ENCODE data around the gene SLC16A12.

SLC16A12 gene

GRCh38 chr10:89421018-89421476 lies 114.3 kb downstream of the SLC16A12 start:
- H3K4me1 ChIP-seq (ENCODE audit: control extremely low read depth in 1 of 4, control insufficient read depth in 4 of 4, insufficient read depth in 4 of 4, low read length in 3 of 4), result peaks cover 0 to 14% (median 0%) of the 10 kb centered on the region in 4 experiments
- no peak overlapping the region for H3K4me3 ChIP-seq (ENCODE audit: control insufficient read depth in 1 of 7, extremely low read depth in 1 of 7, insufficient read depth in 4 of 7, low read depth in 2 of 7, low read length in 6 of 7)
- H3K27ac ChIP-seq (ENCODE audit: insufficient read depth in 1 of 2, low read depth in 1 of 2, low read length in 2 of 2, poor library complexity in 1 of 2, severe bottlenecking in 2 of 2), result no peak overlapping the region
- peaks cover 0 to 27% (median 5%) of the 10 kb centered on the region in 4 experiments for H3K36me3 ChIP-seq (ENCODE audit: control insufficient read depth in 4 of 4, insufficient read depth in 4 of 4, low read length in 3 of 4)
- CTCF ChIA-PET, result interaction anchor here (0.9 kb wide), 1 partner anchor 126 kb away, joined by 4 read pairs; no protein-coding TSS in a partner anchor
- POLR2A ChIA-PET, result no interaction called here
- no peaks in the 10 kb centered on the region for H3K9me3 ChIP-seq (ENCODE audit: control extremely low read depth in 1 of 5, control insufficient read depth in 4 of 5, insufficient read depth in 2 of 5, low read depth in 1 of 5, low read length in 4 of 5)
- WGBS (ENCODE audit: insufficient coverage), result 100% methylated on average over 2 of the region's 2 CpGs
- no peaks in the 10 kb centered on the region for H3K27me3 ChIP-seq (replicated peaks in 2 of 5; ENCODE audit: control insufficient read depth in 4 of 5, insufficient read depth in 5 of 5, low read length in 4 of 5)
- no peak for DNase-seq

- WGBS (ENCODE audit: insufficient coverage), result 20% methylated on average over 1 of the region's 3 CpGs
- H3K27me3 ChIP-seq (replicated peaks in 2 of 5; ENCODE audit: control insufficient read depth in 4 of 5, insufficient read depth in 5 of 5, low read length in 4 of 5), result no peaks in the 10 kb centered on the region
- H3K36me3 ChIP-seq (ENCODE audit: control insufficient read depth in 4 of 4, insufficient read depth in 4 of 4, low read length in 3 of 4), result peaks cover 0 to 27% (median 5%) of the 10 kb centered on the region in 4 experiments
- H3K4me3 ChIP-seq (ENCODE audit: control insufficient read depth in 1 of 7, extremely low read depth in 1 of 7, insufficient read depth in 4 of 7, low read depth in 2 of 7, low read length in 6 of 7), result peak overlapping the region in 1 of 7 experiments; percentile 26
- DNase-seq, result peak; percentile 47 to 77 (median 70)
- peaks cover 0 to 23% (median 7%) of the 10 kb centered on the region in 4 experiments for H3K4me1 ChIP-seq (ENCODE audit: control extremely low read depth in 1 of 4, control insufficient read depth in 4 of 4, insufficient read depth in 4 of 4, low read length in 3 of 4)
- no peak overlapping the region for H3K27ac ChIP-seq (ENCODE audit: insufficient read depth in 1 of 2, low read depth in 1 of 2, low read length in 2 of 2, poor library complexity in 1 of 2, severe bottlenecking in 2 of 2)
- ChIA-PET POLR2A (no interaction called here), CTCF (interaction anchor here (1.2 to 1.7 kb wide), 3 partner anchors 10 to 27 kb away, joined by 3 to 4 read pairs (median 3); partner anchors contain the start of gene IFIT1)
- no peaks in the 10 kb centered on the region for H3K9me3 ChIP-seq (ENCODE audit: control extremely low read depth in 1 of 5, control insufficient read depth in 4 of 5, insufficient read depth in 2 of 5, low read depth in 1 of 5, low read length in 4 of 5)
Measured at GRCh38 chr10:89419548-89419947, 115.8 kb downstream of the SLC16A12 start.

- DNase-seq, result no peak
- Histone ChIP-seq H3K9me3 (ENCODE audit: control extremely low read depth in 1 of 5, control insufficient read depth in 4 of 5, insufficient read depth in 2 of 5, low read depth in 1 of 5, low read length in 4 of 5) (no peaks in the 10 kb centered on the region), H3K4me1 (ENCODE audit: control extremely low read depth in 1 of 4, control insufficient read depth in 4 of 4, insufficient read depth in 4 of 4, low read length in 3 of 4) (peaks cover 9 to 33% (median 13%) of the 10 kb centered on the region in 4 experiments), H3K36me3 (ENCODE audit: control insufficient read depth in 4 of 4, insufficient read depth in 4 of 4, low read length in 3 of 4) (peaks cover 0 to 23% (median 5%) of the 10 kb centered on the region in 4 experiments), H3K27me3 (replicated peaks in 2 of 5; ENCODE audit: control insufficient read depth in 4 of 5, insufficient read depth in 5 of 5, low read length in 4 of 5) (no peaks in the 10 kb centered on the region), H3K27ac (ENCODE audit: insufficient read depth in 1 of 2, low read depth in 1 of 2, low read length in 2 of 2, poor library complexity in 1 of 2, severe bottlenecking in 2 of 2) (no peak overlapping the region), H3K4me3 (ENCODE audit: control insufficient read depth in 1 of 7, extremely low read depth in 1 of 7, insufficient read depth in 4 of 7, low read depth in 2 of 7, low read length in 6 of 7) (no peak overlapping the region)
- WGBS (ENCODE audit: insufficient coverage), result no CpG with 5 or more reads among the region's 1 CpG
- POLR2A ChIA-PET, result no interaction called here
- CTCF ChIA-PET, result no interaction called here
Measured at GRCh38 chr10:89416465-89416864, 118.9 kb downstream of the SLC16A12 start.

- H3K27me3 ChIP-seq (replicated peaks in 2 of 5; ENCODE audit: control insufficient read depth in 4 of 5, insufficient read depth in 5 of 5, low read length in 4 of 5), result no peaks in the 10 kb centered on the region
- 1% methylated on average over 63 of the region's 66 CpGs for WGBS (ENCODE audit: insufficient coverage)
- H3K36me3 ChIP-seq (ENCODE audit: control insufficient read depth in 4 of 4, insufficient read depth in 4 of 4, low read length in 3 of 4), result peaks cover 0 to 14% (median 3%) of the 10 kb centered on the region in 4 experiments
- H3K27ac ChIP-seq (ENCODE audit: insufficient read depth in 1 of 2, low read depth in 1 of 2, low read length in 2 of 2, poor library complexity in 1 of 2, severe bottlenecking in 2 of 2), result peak overlapping the region; percentile 69 to 90
- peak; percentile 60 to 82 (median 75) for DNase-seq
- H3K9me3 ChIP-seq (ENCODE audit: control extremely low read depth in 1 of 5, control insufficient read depth in 4 of 5, insufficient read depth in 2 of 5, low read depth in 1 of 5, low read length in 4 of 5), result no peaks in the 10 kb centered on the region
- H3K4me1 ChIP-seq (ENCODE audit: control extremely low read depth in 1 of 4, control insufficient read depth in 4 of 4, insufficient read depth in 4 of 4, low read length in 3 of 4), result peaks cover 9 to 33% (median 13%) of the 10 kb centered on the region in 4 experiments
- H3K4me3 ChIP-seq (ENCODE audit: control insufficient read depth in 1 of 7, extremely low read depth in 1 of 7, insufficient read depth in 4 of 7, low read depth in 2 of 7, low read length in 6 of 7), result peak overlapping the region; percentile 80 to 99 (median 85)
- ChIA-PET POLR2A (interaction anchor here (0.5 kb wide), 1 partner anchor 317 kb away, joined by 4 read pairs; no protein-coding TSS in a partner anchor), CTCF (interaction anchor here (0.9 to 1.3 kb wide), 4 partner anchors 13 to 46 kb away, joined by 3 to 5 read pairs (median 4); no protein-coding TSS in a partner anchor)
Measured at GRCh38 chr10:89414879-89415821, 120.2 kb downstream of the SLC16A12 start.

- H3K36me3 ChIP-seq (ENCODE audit: control insufficient read depth in 4 of 4, insufficient read depth in 4 of 4, low read length in 3 of 4), result peaks cover 0 to 14% (median 3%) of the 10 kb centered on the region in 4 experiments
- H3K4me3 ChIP-seq (ENCODE audit: control insufficient read depth in 1 of 7, extremely low read depth in 1 of 7, insufficient read depth in 4 of 7, low read depth in 2 of 7, low read length in 6 of 7), result peak within 1 kb of the TSS; percentile 80 to 99 (median 85)
Measured at GRCh38 chr10:89414146-89414878, 121.1 kb downstream of the SLC16A12 start, which contains the start of gene IFIT5. Gene IFIT5 (plus strand): TSS chr10:89414568. CDS start chr10:89414799, 231 bp downstream.

GRCh38 chr10:89413398-89413912 lies 121.9 kb downstream of the SLC16A12 start:
- DNase-seq, result peak in 1 of 3 donors; percentile 15
- H3K4me3 ChIP-seq (ENCODE audit: control insufficient read depth in 1 of 7, extremely low read depth in 1 of 7, insufficient read depth in 4 of 7, low read depth in 2 of 7, low read length in 6 of 7), result peak overlapping the region in 6 of 7 experiments; percentile 80 to 99 (median 84)
- no peaks in the 10 kb centered on the region for H3K27me3 ChIP-seq (replicated peaks in 2 of 5; ENCODE audit: control insufficient read depth in 4 of 5, insufficient read depth in 5 of 5, low read length in 4 of 5)
- H3K36me3 ChIP-seq (ENCODE audit: control insufficient read depth in 4 of 4, insufficient read depth in 4 of 4, low read length in 3 of 4), result peaks cover 0 to 12% (median 3%) of the 10 kb centered on the region in 4 experiments
- ChIA-PET CTCF (interaction anchor here (1.3 to 2.0 kb wide), 2 partner anchors 11 to 44 kb away, joined by 5 to 6 read pairs; no protein-coding TSS in a partner anchor), POLR2A (no interaction called here)
- H3K9me3 ChIP-seq (ENCODE audit: control extremely low read depth in 1 of 5, control insufficient read depth in 4 of 5, insufficient read depth in 2 of 5, low read depth in 1 of 5, low read length in 4 of 5), result no peaks in the 10 kb centered on the region
- H3K27ac ChIP-seq (ENCODE audit: insufficient read depth in 1 of 2, low read depth in 1 of 2, low read length in 2 of 2, poor library complexity in 1 of 2, severe bottlenecking in 2 of 2), result peak overlapping the region in 1 of 2 experiments; percentile 90
- peaks cover 9 to 28% (median 13%) of the 10 kb centered on the region in 4 experiments for H3K4me1 ChIP-seq (ENCODE audit: control extremely low read depth in 1 of 4, control insufficient read depth in 4 of 4, insufficient read depth in 4 of 4, low read length in 3 of 4)
- 63% methylated on average over 4 of the region's 7 CpGs for WGBS (ENCODE audit: insufficient coverage)

More at GRCh38 chr10:89414146-89414878, 121.1 kb downstream of the SLC16A12 start, which contains the start of gene IFIT5:
- Histone ChIP-seq H3K27ac (ENCODE audit: insufficient read depth in 1 of 2, low read depth in 1 of 2, low read length in 2 of 2, poor library complexity in 1 of 2, severe bottlenecking in 2 of 2) (peak within 1 kb of the TSS; percentile 69 to 90), H3K4me1 (ENCODE audit: control extremely low read depth in 1 of 4, control insufficient read depth in 4 of 4, insufficient read depth in 4 of 4, low read length in 3 of 4) (peaks cover 9 to 29% (median 13%) of the 10 kb centered on the region in 4 experiments), H3K27me3 (replicated peaks in 2 of 5; ENCODE audit: control insufficient read depth in 4 of 5, insufficient read depth in 5 of 5, low read length in 4 of 5) (no peaks in the 10 kb centered on the region), H3K9me3 (ENCODE audit: control extremely low read depth in 1 of 5, control insufficient read depth in 4 of 5, insufficient read depth in 2 of 5, low read depth in 1 of 5, low read length in 4 of 5) (no peaks in the 10 kb centered on the region)
- POLR2A ChIA-PET, result no interaction called here
- WGBS (ENCODE audit: insufficient coverage), result 0% methylated on average over 35 of the region's 48 CpGs
- CTCF ChIA-PET, result interaction anchor here (0.9 to 1.3 kb wide), 4 partner anchors 12 to 45 kb away, joined by 3 to 5 read pairs (median 4); no protein-coding TSS in a partner anchor
- peak; percentile 81 to 94 (median 93) for DNase-seq
